Measurements from ENCODE around the gene EML6.

The EML6 gene

GRCh38 chr2:54952978-54953456 is 229.6 kb downstream of the EML6 start:
- TF ChIP-seq, protein P1, sequence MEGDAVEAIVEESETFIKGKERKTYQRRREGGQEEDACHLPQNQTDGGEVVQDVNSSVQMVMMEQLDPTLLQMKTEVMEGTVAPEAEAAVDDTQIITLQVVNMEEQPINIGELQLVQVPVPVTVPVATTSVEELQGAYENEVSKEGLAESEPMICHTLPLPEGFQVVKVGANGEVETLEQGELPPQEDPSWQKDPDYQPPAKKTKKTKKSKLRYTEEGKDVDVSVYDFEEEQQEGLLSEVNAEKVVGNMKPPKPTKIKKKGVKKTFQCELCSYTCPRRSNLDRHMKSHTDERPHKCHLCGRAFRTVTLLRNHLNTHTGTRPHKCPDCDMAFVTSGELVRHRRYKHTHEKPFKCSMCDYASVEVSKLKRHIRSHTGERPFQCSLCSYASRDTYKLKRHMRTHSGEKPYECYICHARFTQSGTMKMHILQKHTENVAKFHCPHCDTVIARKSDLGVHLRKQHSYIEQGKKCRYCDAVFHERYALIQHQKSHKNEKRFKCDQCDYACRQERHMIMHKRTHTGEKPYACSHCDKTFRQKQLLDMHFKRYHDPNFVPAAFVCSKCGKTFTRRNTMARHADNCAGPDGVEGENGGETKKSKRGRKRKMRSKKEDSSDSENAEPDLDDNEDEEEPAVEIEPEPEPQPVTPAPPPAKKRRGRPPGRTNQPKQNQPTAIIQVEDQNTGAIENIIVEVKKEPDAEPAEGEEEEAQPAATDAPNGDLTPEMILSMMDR (IDR thresholded peaks at IDR 0.05; ENCODE audit: insufficient read depth, low read depth, low read length, missing control alignments): no peak
- DNase-seq (ENCODE audit: low read depth): no peak
- no peak overlapping the region for H3K4me3 ChIP-seq (ENCODE audit: low read depth, low read length)

- DNase-seq (ENCODE audit: low read depth): no peak
- no peak overlapping the region for H3K4me3 ChIP-seq (ENCODE audit: low read depth, low read length)
- TF ChIP-seq, protein P1 (IDR thresholded peaks at IDR 0.05; ENCODE audit: insufficient read depth, low read depth, low read length, missing control alignments): no peak
These were observed 230.7 kb downstream of the EML6 start for GRCh38 chr2:54954158-54954557.

GRCh38 chr2:54954705-54955357 is 231.4 kb downstream of the EML6 start:
- no peak overlapping the region for H3K4me3 ChIP-seq (ENCODE audit: low read depth, low read length)
- TF ChIP-seq, protein P1 (IDR thresholded peaks at IDR 0.05; ENCODE audit: insufficient read depth, low read depth, low read length, missing control alignments): no peak
- DNase-seq (ENCODE audit: low read depth): no peak

DNA sequence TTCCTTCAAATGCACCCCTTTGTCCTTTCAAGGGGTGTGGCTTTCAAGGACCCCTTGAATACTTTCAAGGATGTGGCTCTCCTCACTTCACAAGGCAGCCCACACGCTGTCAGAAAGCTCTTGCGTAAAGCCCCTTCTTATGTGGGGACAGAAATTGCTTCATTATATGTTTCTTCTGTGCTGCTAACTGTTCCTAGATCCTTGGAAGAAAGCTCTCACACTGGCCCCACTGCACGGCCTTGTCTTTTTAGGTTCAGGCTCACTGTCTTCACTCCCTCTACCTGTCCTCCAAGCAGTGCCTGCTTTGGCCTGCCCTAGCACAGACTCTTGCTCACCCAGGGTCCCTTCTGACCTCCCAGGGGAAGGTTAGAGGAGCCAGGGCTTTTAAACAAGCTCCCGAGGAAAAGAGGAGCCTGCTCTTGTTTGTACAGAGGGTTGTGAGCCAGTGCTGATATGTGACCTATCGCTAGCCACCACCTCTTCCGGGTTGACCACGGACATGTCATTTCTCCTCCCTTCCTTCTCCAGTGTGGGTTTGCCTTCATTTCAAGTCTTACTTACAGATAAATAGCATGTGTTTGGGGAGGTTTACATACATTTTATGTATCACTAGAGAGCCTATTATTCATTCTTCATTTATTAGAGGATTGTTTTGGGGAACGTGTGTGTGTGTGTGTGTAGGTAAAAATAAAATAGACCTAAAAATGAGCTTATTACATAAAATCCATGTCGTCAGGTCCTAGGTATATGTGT is 232.1 kb downstream of the EML6 start:
- H3K4me3 ChIP-seq (ENCODE audit: low read depth, low read length): no peak overlapping the region
- TF ChIP-seq, protein P1 (IDR thresholded peaks at IDR 0.05; ENCODE audit: insufficient read depth, low read depth, low read length, missing control alignments): no peak
- DNase-seq (ENCODE audit: low read depth): no peak

- no peak overlapping the region for H3K4me3 ChIP-seq (ENCODE audit: low read depth, low read length)
- TF ChIP-seq, protein P1 (IDR thresholded peaks at IDR 0.05; ENCODE audit: insufficient read depth, low read depth, low read length, missing control alignments): no peak
- no peak for DNase-seq (ENCODE audit: low read depth)
These were observed 232.7 kb downstream of the EML6 start for GRCh38 chr2:54956111-54956627.

DNA sequence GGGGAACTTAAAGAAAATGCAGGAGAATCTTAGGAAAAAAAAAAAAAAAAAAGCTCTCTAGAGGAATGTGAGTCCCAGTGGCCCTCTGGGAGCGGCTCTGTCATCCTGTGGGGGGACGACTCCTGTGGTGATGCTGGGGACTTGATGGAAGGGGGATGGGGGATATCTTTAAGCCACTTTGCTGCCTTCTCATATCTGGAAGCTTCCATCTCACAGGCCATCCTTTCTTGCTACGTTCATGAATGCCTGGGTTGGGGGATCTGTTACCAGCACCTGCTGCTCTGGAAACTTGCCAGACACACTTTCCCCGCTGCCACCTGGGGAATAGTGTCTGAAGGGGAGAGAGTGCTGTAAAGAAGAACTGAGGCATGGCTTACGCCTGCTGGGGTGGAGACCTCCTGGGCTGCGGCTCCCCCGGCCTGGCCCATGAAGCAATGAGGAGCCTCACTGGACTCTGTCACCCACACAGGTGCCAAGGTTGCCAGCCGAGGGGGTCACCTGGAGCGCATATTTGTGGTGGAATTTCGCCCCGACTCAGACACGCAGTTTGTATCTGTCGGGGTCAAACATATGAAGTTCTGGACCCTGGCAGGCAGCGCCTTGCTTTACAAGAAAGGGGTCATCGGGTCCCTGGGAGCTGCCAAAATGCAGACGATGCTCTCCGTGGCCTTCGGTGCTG is 234.0 kb downstream of the EML6 start:
- no peak overlapping the region for H3K4me3 ChIP-seq (ENCODE audit: low read depth, low read length)
- DNase-seq (ENCODE audit: low read depth): no peak
- TF ChIP-seq, protein P1 (IDR thresholded peaks at IDR 0.05; ENCODE audit: insufficient read depth, low read depth, low read length, missing control alignments): no peak

Measured in GM12865 (cell line).